Thyroid gland (tissue), 4 donors: ENCODE results near the gene STEAP3.

ENCODE experiments used
- CTCF ChIP-seq, 6 experiments: fragments of 200-600 bp in 3 of 6; fragments of 450-650 bp in 3 of 6; sonication (generic) in 3 of 6; IDR thresholded peaks; one replicate each; pipeline ENCODE4 v1.5.1; 2016 to 2019; ENCODE audit warnings: antibody characterized with exemption in 6 of 6, mild to moderate bottlenecking in 2 of 6, inconsistent platforms in 1 of 6, moderate library complexity in 1 of 6
- POLR2A ChIP-seq, 2 donors: fragments of 450-650 bp; IDR thresholded peaks; one replicate each; pipeline ENCODE4 v1.6.1; 2017; ENCODE audit warnings: antibody characterized with exemption in 2 of 2, mild to moderate bottlenecking in 2 of 2, moderate library complexity in 1 of 2

- TF ChIP-seq CTCF (IDR thresholded peaks at IDR 0.05), result no peak
- no peak for TF ChIP-seq POLR2A (IDR thresholded peaks at IDR 0.05)
Measured at GRCh38 chr2:119233326-119234020, 9.8 kb downstream of the STEAP3 start.
